NCI-H1417 (cell line): ENCODE data around the gene PNCK.
A peak's percentile ranks its signal among the peaks of the same experiment; 100 is the strongest.
"Not testable (repeated sequence)": the region's sequence is repeated elsewhere in the genome, so short reads cannot be mapped to it uniquely, and the experiment has no call there.

Source experiments
- DNase-seq, 3 experiments: peaks; one replicate each; lab custom pipeline; 2025; lab: John Stamatoyannopoulos, UW

The PNCK gene

DNA sequence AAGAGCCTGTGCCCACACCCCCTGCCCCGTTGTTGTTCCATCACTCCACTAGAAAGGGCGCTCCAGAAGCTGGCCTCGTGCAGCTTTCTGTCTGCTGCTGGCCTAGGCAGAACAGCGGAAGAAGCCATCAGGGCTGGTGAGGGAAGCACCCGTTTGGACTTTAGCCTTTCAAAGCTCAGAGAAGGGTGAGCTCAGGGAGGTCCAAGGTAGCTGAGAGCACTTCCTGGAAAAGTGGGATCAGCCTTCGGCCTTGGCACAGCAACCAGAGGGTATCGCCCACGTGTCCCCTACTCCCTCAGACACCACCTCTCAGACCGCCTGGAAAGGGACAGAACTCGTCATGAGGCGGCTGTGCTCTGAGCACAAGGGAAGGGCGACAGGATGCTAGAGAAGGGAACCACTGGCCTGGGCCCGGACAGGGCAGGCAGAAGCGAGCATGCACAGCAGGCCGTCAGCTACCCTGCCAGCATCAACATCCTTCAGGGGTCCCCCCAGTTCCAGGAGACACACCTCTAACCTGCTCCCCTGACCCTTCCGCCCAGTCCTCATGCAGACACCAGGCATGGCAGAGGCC is 25.7 kb upstream of the PNCK start:
- not testable (repeated sequence) for DNase-seq

DNA sequence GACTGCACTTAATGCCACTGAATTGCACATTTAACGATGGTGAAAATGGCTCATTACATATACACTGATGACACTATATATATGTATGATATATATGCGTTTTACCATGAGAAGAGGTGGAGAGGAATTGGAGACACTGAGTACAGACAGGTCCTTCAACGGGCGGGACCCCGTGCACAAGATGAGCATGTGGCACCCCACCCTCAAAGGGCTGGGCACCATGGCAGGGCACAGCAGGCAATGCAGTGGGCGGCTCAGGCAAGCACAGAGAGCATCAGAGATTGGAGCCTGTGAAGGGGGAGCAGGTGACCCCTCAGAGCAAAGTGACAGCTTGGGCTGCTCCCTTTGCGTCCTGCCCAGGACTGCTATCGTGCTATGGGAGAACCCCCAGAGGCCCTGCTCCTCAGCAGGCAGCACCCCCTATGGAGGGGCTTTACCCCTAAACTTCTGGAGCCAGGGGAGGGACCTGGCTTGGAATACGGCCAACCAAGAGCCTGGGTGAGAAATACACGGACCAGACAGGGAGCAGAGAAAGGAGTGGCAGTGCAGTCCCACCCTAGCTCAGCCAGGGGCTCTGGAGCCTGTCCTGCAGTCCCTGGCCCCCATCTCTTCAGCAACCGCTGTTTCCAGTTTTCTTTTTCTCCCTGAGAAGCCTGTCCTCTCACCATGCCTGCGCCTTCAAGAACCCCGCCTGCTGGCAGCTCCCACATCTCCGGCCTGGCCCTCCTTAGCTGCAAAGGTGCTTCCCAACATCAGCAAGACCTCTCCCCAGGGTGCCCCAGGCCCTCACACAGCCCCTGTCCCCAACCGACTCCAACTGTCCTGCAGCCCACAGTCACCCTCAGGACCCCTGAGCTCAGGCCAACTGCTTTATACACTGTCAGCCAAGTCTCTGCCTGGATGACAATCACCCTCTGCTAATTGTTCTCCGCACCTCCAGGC is 24.6 kb upstream of the PNCK start:
- no peak for DNase-seq

DNA sequence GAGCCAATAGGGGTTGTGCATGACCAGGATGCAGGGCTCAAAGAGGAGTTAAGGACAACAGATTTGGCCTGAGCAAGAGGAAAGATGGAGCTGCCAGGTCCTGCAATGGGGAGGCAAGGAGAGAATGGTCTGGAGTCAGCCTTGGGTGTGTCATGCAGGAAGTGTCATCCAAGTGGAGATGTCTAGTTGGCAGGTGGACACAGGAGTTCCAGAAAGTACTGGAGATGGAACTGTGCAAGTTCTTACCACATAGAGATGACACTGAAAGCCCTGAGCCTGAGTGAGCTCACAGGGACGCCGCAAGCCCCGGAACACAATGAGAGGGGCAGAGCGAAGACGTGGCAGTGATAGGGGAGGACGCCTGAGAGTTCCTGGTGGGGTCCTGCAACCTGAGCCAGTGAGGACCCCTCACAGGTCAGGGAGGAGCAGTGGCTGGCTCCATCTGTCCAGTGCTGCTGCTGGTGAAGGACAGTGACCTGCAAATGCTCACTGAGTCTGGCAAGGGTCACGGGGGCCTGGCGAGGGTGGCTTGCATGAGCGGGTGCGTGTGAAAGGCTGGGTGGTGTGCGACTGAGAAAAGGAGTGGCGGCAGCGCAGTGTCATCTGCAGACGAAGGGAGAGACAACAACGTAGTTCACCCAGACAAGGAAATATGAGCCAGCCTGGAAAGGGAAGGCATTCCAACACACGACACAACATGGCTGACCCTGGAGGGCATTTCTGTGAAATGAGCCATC is 23.5 kb upstream of the PNCK start:
- DNase-seq, result not testable (repeated sequence)

DNA sequence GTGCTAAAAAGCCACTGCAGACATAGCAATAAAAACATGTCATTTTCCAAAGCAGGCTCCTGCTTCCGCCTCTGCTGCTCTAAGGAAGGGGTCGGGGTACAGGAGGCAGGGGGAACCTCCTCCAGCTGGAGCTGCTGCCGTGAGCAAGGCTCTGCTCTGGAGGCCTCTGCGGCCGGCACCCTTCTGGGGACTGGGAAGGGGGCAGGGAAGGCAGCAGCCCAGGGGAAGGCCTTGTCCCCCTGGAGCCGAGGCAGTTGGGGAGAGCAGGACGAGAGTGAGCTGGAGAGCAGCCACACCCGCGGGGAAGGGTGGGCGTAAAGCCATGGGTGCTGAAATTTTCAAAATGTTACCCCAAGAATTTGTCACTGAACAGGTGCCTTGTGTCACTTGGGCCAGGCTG is 22.9 kb upstream of the PNCK start:
- DNase-seq, result not testable (repeated sequence)

DNA sequence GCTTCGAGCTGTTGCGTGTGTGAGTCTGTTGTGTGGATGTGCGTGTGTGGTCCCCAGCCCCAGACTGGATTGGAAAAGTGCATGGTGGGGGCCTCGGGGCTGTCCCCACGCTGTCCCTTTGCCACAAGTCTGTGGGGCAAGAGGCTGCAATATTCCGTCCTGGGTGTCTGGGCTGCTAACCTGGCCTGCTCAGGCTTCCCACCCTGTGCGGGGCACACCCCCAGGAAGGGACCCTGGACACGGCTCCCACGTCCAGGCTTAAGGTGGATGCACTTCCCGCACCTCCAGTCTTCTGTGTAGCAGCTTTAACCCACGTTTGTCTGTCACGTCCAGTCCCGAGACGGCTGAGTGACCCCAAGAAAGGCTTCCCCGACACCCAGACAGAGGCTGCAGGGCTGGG is 22.5 kb upstream of the PNCK start:
- no peak for DNase-seq

DNA sequence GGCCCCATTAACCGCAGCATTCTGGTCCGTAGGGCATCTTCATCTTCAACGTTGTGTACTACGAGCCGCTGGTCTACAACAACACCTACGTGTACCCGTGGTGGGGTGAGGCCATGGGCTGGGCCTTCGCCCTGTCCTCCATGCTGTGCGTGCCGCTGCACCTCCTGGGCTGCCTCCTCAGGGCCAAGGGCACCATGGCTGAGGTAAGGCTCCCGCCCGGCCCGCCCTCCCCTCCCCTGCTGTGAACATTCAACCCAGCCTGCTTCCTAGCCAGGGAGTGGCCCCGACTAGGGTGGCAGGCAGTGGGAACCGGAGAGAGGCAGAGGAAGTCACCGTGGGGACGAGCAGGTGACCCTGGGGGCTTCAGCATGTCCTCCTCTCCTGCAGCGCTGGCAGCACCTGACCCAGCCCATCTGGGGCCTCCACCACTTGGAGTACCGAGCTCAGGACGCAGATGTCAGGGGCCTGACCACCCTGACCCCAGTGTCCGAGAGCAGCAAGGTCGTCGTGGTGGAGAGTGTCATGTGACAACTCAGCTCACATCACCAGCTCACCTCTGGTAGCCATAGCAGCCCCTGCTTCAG is 21.2 kb upstream of the PNCK start:
- DNase-seq, result no peak

DNA sequence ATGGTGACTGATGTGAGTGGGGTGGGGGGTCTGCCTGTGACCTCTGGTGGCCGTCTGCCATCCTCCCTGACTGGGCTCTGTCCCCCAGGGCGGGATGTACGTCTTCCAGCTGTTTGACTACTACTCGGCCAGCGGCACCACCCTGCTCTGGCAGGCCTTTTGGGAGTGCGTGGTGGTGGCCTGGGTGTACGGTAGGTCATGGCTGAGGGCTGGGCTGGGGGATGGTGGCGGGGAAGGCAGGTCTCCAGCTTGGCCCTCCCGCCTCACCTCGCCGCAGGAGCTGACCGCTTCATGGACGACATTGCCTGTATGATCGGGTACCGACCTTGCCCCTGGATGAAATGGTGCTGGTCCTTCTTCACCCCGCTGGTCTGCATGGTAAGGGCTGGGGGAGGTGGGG is 20.6 kb upstream of the PNCK start:
- not testable (repeated sequence) for DNase-seq

DNA sequence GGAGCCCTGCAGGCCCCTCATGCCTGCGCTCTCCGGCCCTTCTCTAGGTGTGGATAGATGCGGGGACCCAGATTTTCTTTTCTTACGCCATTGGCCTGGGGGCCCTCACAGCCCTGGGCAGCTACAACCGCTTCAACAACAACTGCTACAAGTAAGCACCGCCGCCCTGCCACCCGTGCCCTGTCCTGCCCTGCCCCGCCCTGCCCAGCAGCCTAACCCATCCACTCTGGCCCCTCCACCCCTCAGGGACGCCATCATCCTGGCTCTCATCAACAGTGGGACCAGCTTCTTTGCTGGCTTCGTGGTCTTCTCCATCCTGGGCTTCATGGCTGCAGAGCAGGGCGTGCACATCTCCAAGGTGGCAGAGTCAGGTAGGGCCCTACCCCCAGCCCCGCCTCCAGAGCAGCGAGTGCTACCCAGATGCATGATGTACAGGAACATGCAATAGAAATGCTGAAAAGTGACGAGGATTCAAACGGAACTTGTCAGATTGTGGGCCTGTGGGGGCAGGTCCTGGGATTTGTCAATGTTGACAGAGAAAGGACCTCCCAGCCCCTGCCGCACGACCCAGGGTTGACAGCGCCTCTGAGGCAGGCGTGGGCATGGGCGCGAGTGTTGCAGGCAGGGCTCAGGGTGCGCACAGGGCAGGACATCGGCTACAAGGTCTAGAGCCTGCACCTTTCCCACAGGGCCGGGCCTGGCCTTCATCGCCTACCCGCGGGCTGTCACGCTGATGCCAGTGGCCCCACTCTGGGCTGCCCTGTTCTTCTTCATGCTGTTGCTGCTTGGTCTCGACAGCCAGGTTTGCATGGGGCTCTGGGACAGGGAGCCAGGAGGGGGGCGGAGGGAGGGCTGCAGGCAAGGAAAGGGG is 19.8 kb upstream of the PNCK start:
- DNase-seq, result no peak

DNA sequence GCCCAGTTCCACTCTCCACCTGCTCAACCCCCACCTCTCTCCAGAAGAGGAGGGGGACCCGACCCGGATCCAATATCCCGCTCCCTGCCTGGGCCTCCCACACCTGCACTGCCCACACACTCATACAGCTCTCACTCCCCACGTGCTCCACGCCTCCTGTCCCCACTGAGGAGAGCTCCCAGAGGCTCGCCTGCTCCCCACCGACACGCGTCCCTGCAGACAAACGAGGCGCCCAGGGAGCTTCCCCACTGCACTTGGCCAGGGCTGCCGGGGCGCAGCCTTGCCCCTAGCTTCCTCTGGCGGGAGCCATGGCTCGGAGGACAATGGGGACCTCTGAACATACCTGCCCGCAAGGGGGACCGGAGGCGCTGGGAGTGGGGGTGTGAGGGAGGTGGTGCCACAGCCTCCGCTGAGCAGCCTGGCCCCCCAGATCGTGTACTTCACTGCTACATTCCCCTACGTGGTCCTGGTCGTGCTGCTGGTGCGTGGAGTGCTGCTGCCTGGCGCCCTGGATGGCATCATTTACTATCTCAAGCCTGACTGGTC is 19.1 kb upstream of the PNCK start:
- peak in 2 of 3 experiments; percentile 12 to 47 for DNase-seq

DNA sequence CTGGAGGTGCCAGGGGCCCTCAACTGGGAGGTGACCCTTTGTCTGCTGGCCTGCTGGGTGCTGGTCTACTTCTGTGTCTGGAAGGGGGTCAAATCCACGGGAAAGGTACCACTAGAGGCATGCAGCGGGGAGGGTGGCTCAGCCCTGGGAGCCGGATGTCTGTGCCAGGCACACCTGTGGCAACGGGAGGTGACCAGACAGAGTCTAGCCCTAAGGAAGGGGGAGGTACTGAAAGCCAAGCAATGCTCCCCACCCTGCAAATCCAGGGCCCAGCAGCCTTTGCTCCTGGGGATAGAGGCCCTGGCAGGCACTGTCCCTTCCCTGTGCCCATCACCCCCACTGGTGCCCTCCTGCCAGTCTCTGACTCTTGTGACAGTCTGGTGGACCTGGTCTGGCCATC is 18.4 kb upstream of the PNCK start:
- DNase-seq, result no peak

DNA sequence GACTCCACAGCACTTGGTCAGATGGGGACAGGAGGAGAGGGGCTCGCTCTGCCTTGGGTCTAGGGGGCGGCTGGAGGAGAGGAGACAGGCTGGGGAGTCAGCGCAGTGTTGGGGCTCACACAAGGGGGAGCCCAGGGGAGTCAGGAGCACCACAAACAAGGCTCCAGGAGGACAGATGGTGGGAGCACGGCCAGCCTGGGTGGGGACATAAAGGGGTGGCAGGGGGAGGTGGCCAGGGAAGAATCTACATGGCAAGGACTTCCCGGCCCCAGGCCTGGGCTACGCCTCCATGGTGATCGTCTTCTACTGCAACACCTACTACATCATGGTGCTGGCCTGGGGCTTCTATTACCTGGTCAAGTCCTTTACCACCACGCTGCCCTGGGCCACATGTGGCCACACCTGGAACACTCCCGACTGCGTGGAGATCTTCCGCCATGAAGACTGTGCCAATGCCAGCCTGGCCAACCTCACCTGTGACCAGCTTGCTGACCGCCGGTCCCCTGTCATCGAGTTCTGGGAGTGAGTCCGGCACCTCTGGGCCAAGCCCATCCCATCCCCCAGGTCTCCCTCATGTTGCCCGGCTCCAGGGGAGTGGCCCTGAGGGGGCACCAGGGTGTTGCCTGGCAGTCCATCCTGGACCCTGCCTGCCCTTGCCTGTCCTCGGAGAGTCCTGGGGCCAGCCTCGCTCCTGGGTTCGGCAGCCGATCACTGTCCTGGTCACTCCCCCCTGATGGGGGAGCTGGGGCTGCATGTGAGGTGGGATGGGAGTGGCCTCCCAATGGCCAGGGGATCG is 17.6 kb upstream of the PNCK start:
- DNase-seq, result not testable (repeated sequence)

DNA sequence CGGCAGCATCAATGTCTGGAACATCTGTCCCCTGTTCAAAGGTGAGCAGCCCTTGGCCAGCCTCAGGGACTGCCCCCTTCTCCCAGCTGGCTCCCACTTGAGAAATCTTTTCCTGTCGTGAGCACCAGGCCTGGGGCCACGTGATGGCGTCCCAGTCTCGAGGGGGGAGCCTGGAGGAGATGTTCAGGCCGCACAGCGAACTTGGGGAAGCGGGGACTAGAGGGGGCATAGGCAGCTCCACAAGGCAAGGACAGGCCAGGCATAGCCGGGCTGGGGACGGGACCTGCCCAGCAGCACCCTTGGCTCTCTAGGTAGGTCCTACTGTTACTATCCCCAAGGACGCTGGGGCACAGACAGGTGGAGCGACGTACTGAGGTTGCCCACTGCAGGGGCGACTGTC is 16.9 kb upstream of the PNCK start:
- no peak for DNase-seq

DNA sequence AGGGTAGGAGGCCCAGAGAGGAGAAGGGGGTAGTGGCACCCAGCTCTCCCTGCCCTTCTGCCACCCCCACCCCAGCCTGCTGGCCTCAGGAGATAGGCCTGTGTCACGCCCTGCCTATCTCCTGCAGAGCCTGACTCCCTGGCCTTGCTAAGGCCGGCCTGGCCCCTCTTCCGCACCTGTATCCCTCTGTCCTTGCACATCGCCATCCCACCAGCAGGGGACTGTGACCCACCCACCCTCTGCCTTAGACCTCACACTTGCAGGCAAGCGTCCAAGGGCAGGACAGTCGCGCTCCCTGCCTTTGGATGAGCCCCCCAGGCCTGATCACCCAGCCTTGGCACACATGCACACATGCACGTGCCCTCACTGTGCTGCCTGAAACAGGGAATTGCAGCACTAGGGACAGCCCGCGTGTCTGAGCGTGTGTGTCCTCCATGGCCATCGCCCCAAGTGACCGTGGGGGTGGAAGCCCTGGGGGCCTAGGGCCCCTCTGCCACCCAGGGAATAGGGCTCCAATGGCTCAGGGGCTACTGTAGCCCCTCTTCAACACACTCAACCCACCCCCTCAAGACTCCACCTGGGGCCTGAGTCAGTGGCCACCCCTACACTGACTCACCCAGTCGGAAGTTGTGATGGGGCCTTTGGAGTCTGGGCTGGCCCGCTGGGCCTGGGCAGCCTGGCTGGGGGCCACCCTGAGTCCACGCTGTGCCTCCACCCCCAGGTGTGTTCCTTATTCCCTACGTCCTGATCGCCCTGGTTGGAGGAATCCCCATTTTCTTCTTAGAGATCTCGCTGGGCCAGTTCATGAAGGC is 16.2 kb upstream of the PNCK start:
- DNase-seq, result no peak

DNA sequence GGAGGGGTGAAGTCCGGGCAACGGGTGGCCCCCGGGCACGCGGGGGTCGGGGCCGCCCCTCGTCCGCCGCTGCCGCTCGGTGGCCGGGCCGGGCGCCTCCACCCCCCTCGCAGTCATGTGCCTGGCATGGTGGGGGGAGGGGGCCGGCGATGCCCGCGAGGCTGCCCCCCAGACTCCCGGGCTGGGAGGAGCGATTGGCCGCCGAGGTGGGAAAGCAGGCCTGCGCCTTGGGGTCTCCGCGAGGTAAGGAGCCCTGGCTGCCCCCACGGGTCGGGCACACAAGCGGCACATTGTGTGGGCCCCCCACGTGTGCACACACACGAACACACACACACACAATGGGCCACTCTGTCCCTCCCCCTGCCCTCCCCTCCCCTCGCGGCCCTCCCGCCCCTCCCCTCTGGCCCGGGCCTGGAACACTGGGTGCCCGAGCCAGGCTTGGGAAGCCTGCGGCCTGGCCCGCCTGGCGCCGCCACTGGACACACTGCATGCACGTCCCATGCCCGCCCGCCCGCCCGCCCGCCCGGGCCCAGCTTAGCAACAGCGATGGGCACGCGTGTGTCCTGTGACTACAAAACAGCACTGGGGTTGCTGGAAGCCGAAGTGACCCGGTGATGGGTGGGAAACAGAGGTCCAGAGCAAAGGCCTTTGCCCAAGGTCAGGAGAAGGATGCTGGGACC is 15.4 kb upstream of the PNCK start:
- DNase-seq, result no peak

DNA sequence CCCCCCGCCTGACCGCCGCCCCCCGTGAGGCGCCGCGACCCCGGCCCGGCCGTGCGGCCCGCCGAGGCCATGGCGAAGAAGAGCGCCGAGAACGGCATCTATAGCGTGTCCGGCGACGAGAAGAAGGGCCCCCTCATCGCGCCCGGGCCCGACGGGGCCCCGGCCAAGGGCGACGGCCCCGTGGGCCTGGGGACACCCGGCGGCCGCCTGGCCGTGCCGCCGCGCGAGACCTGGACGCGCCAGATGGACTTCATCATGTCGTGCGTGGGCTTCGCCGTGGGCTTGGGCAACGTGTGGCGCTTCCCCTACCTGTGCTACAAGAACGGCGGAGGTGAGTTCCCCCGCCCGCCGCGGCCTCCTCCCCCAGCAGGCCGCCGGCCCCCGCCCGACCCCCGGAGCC is 14.9 kb upstream of the PNCK start:
- DNase-seq, result no peak

DNA sequence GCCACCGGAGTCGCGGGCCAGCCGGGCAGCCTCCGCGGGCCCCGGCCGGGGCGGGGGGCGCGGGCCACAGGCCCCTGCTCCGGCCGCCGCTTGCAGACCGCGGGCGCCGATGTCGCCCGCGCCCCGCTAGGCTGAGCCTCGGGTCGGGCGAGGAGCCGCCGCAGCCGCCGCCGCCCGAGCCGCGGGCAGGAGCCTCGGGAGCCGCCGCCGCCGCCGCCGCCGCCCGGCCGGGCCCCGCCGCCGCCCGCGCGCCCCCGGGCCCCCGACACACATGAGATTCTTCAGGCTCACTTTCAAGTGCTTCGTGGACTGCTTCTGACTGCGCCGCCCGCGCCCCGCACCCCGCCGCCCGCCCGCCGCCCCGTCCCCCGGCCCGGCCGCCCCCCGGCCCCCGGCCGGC is 14.5 kb upstream of the PNCK start:
- no peak for DNase-seq

DNA sequence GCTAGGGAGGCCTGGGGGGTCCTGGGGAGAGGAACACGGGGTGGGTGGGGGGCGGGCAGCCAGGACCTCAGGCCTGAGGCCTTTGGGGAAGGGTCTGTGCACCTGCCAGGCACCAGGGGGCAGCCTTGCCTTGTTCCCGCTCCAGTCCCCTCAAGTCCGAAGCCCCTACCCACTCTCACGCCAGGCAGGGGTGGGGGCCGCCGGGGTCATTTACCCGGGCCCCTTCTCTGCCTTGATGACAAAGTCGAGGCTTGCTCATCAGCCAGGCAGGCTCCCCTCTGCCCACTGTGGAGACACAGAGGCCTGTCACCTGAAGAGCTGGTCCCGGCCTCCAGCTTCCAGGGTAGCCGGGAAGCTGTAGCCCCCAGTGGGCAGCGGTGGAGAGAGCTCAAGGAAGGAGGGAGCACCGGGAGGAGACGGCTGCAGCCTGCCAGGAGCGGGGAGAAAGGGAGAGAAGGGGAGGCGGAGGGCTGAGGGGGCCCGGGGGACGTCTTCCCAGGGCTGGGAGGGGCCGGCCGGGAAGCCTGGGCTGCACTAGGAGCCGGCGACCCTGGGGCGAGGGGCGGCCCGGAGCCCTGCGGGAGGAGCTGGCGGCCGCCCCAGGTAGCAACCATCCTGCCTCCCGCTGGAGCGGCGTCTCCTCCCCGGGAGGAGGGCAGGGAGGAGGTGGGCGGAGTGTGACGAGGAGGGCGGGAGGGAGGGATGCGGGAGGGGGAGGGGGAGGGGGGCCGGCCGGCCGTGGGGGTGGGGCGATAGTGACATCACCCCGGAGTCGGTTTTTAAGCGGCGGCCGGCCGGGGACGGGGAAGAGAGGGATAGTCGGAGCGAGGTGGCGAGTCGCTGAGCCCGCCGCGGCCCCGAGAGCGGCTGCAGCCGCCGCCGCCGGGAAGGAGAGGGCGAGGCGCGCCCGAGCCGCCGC is 13.8 kb upstream of the PNCK start, which contains the start of gene SLC6A8:
Gene SLC6A8, plus strand, starts transcription at position 806 of the 919 bp plus-strand sequence. CDS start 649 bp downstream, outside the sequence.
- DNase-seq, result peak; percentile 71 to 80 (median 74)

DNA sequence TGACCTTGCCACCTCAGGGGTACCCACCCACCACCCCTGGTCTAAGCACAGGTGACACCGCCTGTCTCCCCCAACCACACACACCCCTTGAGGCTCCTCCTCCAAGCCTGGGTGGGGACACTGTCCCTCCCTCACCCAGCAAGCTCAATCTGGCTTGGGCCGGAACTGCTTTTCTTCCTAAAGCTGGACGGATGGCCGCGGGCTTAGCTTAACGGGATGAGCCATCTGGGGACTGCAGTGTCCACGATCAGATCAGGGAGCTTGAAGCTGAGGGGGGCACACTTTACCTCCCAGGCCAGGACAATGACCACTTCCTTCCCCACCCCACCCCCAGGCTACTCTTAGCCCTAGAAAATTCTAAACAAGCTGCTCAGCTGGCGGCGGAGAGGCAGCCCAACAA is 13.1 kb upstream of the PNCK start:
- no peak for DNase-seq
